NCI-H2171 treated with DMSO at 0.1 percent for 48 hours (cell line): ENCODE data around the gene KDM8.
"Not testable (repeated sequence)": the region's sequence is repeated elsewhere in the genome, so short reads cannot be mapped to it uniquely, and the experiment has no call there.

ENCODE experiments used
- DNase-seq: peaks from one replicate; lab custom pipeline; 2025; lab: John Stamatoyannopoulos, UW

KDM8 gene

GRCh38 chr16:27243725-27244362, 40.5 kb downstream of the KDM8 start:
- no peak for DNase-seq

- DNase-seq, result no peak
Observed at GRCh38 chr16:27244363-27244755, 41.0 kb downstream of the KDM8 start.

GRCh38 chr16:27245276-27246172, 42.2 kb downstream of the KDM8 start:
- no peak for DNase-seq

- DNase-seq, result no peak
Observed at GRCh38 chr16:27246439-27246838, 43.1 kb downstream of the KDM8 start.

- DNase-seq, result not testable (repeated sequence)
Observed at GRCh38 chr16:27247076-27247475, 43.8 kb downstream of the KDM8 start.

GRCh38 chr16:27248036-27248435, 44.7 kb downstream of the KDM8 start:
- DNase-seq, result no peak

GRCh38 chr16:27248886-27249285, 45.6 kb downstream of the KDM8 start:
- DNase-seq, result not testable (repeated sequence)

- no peak for DNase-seq
Observed at GRCh38 chr16:27251541-27252205, 48.3 kb downstream of the KDM8 start.

GRCh38 chr16:27252206-27252585, 48.9 kb downstream of the KDM8 start:
- DNase-seq, result no peak

GRCh38 chr16:27253526-27253930, 50.2 kb downstream of the KDM8 start:
- DNase-seq, result no peak

GRCh38 chr16:27254262-27254811, 51.0 kb downstream of the KDM8 start:
- no peak for DNase-seq

- DNase-seq, result no peak
Observed at GRCh38 chr16:27256861-27257260, 53.5 kb downstream of the KDM8 start.

GRCh38 chr16:27257271-27257670, 53.9 kb downstream of the KDM8 start:
- no peak for DNase-seq

GRCh38 chr16:27258241-27258734, 55.0 kb downstream of the KDM8 start:
- no peak for DNase-seq

GRCh38 chr16:27259710-27260109, 56.4 kb downstream of the KDM8 start:
- DNase-seq, result no peak

- DNase-seq, result not testable (repeated sequence)
Observed at GRCh38 chr16:27262904-27263423, 59.6 kb downstream of the KDM8 start.

GRCh38 chr16:27264151-27264550, 60.8 kb downstream of the KDM8 start:
- no peak for DNase-seq

GRCh38 chr16:27265982-27266381, 62.7 kb downstream of the KDM8 start:
- no peak for DNase-seq

GRCh38 chr16:27267037-27267677, 63.8 kb downstream of the KDM8 start:
- DNase-seq, result no peak

- peak; percentile 91 for DNase-seq
Observed at GRCh38 chr16:27268376-27269299, 65.3 kb downstream of the KDM8 start, which contains the start of gene NSMCE1. Gene NSMCE1, minus strand, starts transcription at chr16:27268772. Its CDS starts 11,202 bp downstream, at chr16:27257570.
